ENCODE measurements around the gene ATF7.
A peak's percentile ranks its signal among the peaks of the same experiment; 100 is the strongest.
"Not testable (repeated sequence)": the region's sequence is repeated elsewhere in the genome, so short reads cannot be mapped to it uniquely, and the experiment has no call there.

Gene ATF7

GRCh38 chr12:53551889-53552291, 74.3 kb downstream of the ATF7 start:
- DNase-seq (ENCODE audit: low read depth, low spot score): no peak
- H3K9ac ChIP-seq (ENCODE audit: insufficient read length): no peak overlapping the region
- H3K27ac ChIP-seq: peak overlapping the region; percentile 16; the same call in 1 of the 2 replicates
- no peak overlapping the region for H3K4me3 ChIP-seq
- no peak for TF ChIP-seq POLR2AphosphoS5 (IDR thresholded peaks at IDR 0.05; ENCODE audit: borderline replicate concordance, low read depth, low read length)
- TF ChIP-seq FOXP2 (optimal IDR thresholded peaks at IDR 0.05; ENCODE audit: control extremely low read depth, extremely low read length, insufficient read depth): no peak
- no peak for TF ChIP-seq EZH2 (IDR thresholded peaks at IDR 0.05)
- peaks cover 26% of the 10 kb centered on the region for H3K36me3 ChIP-seq (ENCODE audit: insufficient read depth, low read length)
- H3K9me3 ChIP-seq (ENCODE audit: low read depth, low read length): no peaks in the 10 kb centered on the region

GRCh38 chr12:53550595-53550994, 75.6 kb downstream of the ATF7 start:
- Histone ChIP-seq H3K9ac (ENCODE audit: insufficient read length) (no peak overlapping the region), H3K36me3 (ENCODE audit: insufficient read depth, low read length) (peaks cover 26% of the 10 kb centered on the region), H3K4me3 (no peak overlapping the region), H3K27ac (no peak overlapping the region), H3K9me3 (ENCODE audit: low read depth, low read length) (no peaks in the 10 kb centered on the region)
- TF ChIP-seq POLR2AphosphoS5 (IDR thresholded peaks at IDR 0.05; ENCODE audit: borderline replicate concordance, low read depth, low read length) (no peak), EZH2 (IDR thresholded peaks at IDR 0.05) (no peak), FOXP2 (optimal IDR thresholded peaks at IDR 0.05; ENCODE audit: control extremely low read depth, extremely low read length, insufficient read depth) (no peak)
- no peak for DNase-seq (ENCODE audit: low read depth, low spot score)

- not testable (repeated sequence) for H3K9ac ChIP-seq (ENCODE audit: insufficient read length); H3K9me3 ChIP-seq (ENCODE audit: low read depth, low read length); DNase-seq (ENCODE audit: low read depth, low spot score); H3K4me3 ChIP-seq; H3K27ac ChIP-seq
- peaks cover 26% of the 10 kb centered on the region for H3K36me3 ChIP-seq (ENCODE audit: insufficient read depth, low read length)
These were observed 76.1 kb downstream of the ATF7 start for GRCh38 chr12:53550131-53550530.

- H3K36me3 ChIP-seq (ENCODE audit: insufficient read depth, low read length): peaks cover 26% of the 10 kb centered on the region
- DNase-seq (ENCODE audit: low read depth, low spot score); H3K27ac ChIP-seq; H3K9ac ChIP-seq (ENCODE audit: insufficient read length); H3K9me3 ChIP-seq (ENCODE audit: low read depth, low read length); H3K4me3 ChIP-seq: not testable (repeated sequence)
These were observed 77.8 kb downstream of the ATF7 start for GRCh38 chr12:53548354-53548753.

- Histone ChIP-seq H3K36me3 (ENCODE audit: insufficient read depth, low read length) (peaks cover 32% of the 10 kb centered on the region), H3K9me3 (ENCODE audit: low read depth, low read length) (no peaks in the 10 kb centered on the region), H3K9ac (ENCODE audit: insufficient read length) (peak overlapping the region; percentile 14), H3K27ac (peak overlapping the region; percentile 66), H3K4me3 (no peak overlapping the region)
- no peak for DNase-seq (ENCODE audit: low read depth, low spot score)
- TF ChIP-seq FOXP2 (optimal IDR thresholded peaks at IDR 0.05; ENCODE audit: control extremely low read depth, extremely low read length, insufficient read depth) (no peak), EZH2 (IDR thresholded peaks at IDR 0.05) (no peak), POLR2AphosphoS5 (IDR thresholded peaks at IDR 0.05; ENCODE audit: borderline replicate concordance, low read depth, low read length) (no peak)
These were observed 82.6 kb downstream of the ATF7 start for GRCh38 chr12:53543539-53543938.

GRCh38 chr12:53539526-53539925, 86.7 kb downstream of the ATF7 start:
- H3K9ac ChIP-seq (ENCODE audit: insufficient read length): no peak overlapping the region
- peaks cover 42% of the 10 kb centered on the region for H3K36me3 ChIP-seq (ENCODE audit: insufficient read depth, low read length)
- DNase-seq (ENCODE audit: low read depth, low spot score): no peak
- H3K4me3 ChIP-seq: no peak overlapping the region
- no peaks in the 10 kb centered on the region for H3K9me3 ChIP-seq (ENCODE audit: low read depth, low read length)
- H3K27ac ChIP-seq: no peak overlapping the region
- TF ChIP-seq FOXP2 (optimal IDR thresholded peaks at IDR 0.05; ENCODE audit: control extremely low read depth, extremely low read length, insufficient read depth): no peak
- no peak for TF ChIP-seq POLR2AphosphoS5 (IDR thresholded peaks at IDR 0.05; ENCODE audit: borderline replicate concordance, low read depth, low read length)
- TF ChIP-seq EZH2 (IDR thresholded peaks at IDR 0.05): no peak

GRCh38 chr12:53538209-53538689, 87.9 kb downstream of the ATF7 start:
- Histone ChIP-seq H3K4me3 (no peak overlapping the region), H3K9me3 (ENCODE audit: low read depth, low read length) (no peaks in the 10 kb centered on the region), H3K36me3 (ENCODE audit: insufficient read depth, low read length) (peaks cover 51% of the 10 kb centered on the region), H3K27ac (no peak overlapping the region), H3K9ac (ENCODE audit: insufficient read length) (no peak overlapping the region)
- TF ChIP-seq EZH2 (IDR thresholded peaks at IDR 0.05): no peak
- no peak for TF ChIP-seq POLR2AphosphoS5 (IDR thresholded peaks at IDR 0.05; ENCODE audit: borderline replicate concordance, low read depth, low read length)
- no peak for TF ChIP-seq FOXP2 (optimal IDR thresholded peaks at IDR 0.05; ENCODE audit: control extremely low read depth, extremely low read length, insufficient read depth)
- DNase-seq (ENCODE audit: low read depth, low spot score): no peak

GRCh38 chr12:53536962-53537361, 89.2 kb downstream of the ATF7 start:
- peaks cover 56% of the 10 kb centered on the region for H3K36me3 ChIP-seq (ENCODE audit: insufficient read depth, low read length)
- no peak overlapping the region for H3K9ac ChIP-seq (ENCODE audit: insufficient read length)
- H3K9me3 ChIP-seq (ENCODE audit: low read depth, low read length): no peaks in the 10 kb centered on the region
- DNase-seq (ENCODE audit: low read depth, low spot score): no peak
- H3K27ac ChIP-seq: no peak overlapping the region
- H3K4me3 ChIP-seq: no peak overlapping the region
- no peak for TF ChIP-seq POLR2AphosphoS5 (IDR thresholded peaks at IDR 0.05; ENCODE audit: borderline replicate concordance, low read depth, low read length)
- TF ChIP-seq EZH2 (IDR thresholded peaks at IDR 0.05): no peak
- TF ChIP-seq FOXP2 (optimal IDR thresholded peaks at IDR 0.05; ENCODE audit: control extremely low read depth, extremely low read length, insufficient read depth): no peak

- no peaks in the 10 kb centered on the region for H3K9me3 ChIP-seq (ENCODE audit: low read depth, low read length)
- no peak overlapping the region for H3K9ac ChIP-seq (ENCODE audit: insufficient read length)
- TF ChIP-seq FOXP2 (optimal IDR thresholded peaks at IDR 0.05; ENCODE audit: control extremely low read depth, extremely low read length, insufficient read depth): no peak
- TF ChIP-seq POLR2AphosphoS5 (IDR thresholded peaks at IDR 0.05; ENCODE audit: borderline replicate concordance, low read depth, low read length): no peak
- TF ChIP-seq EZH2 (IDR thresholded peaks at IDR 0.05): no peak
- H3K4me3 ChIP-seq: no peak overlapping the region
- DNase-seq (ENCODE audit: low read depth, low spot score): no peak
- H3K36me3 ChIP-seq (ENCODE audit: insufficient read depth, low read length): peaks cover 56% of the 10 kb centered on the region
- no peak overlapping the region for H3K27ac ChIP-seq
These were observed 92.7 kb downstream of the ATF7 start for GRCh38 chr12:53533471-53533870.
